Hematopoietic multipotent progenitor cell treated with erythropoietin and hydrocortisone succinate and interleukin-3 and kit ligand, for 6 days (in vitro differentiated cells): Measurements from ENCODE around the gene RAD51B.
A peak's percentile ranks its signal among the peaks of the same experiment; 100 is the strongest.

Source experiments
- DNase-seq: peaks from one replicate; pipeline ENCODE4 v3.0.0-alpha.2; 2015

Gene RAD51B

GRCh38 chr14:68669603-68670358 is 850.2 kb downstream of the RAD51B start:
- no peak for DNase-seq

- DNase-seq: no peak
These were observed 850.8 kb downstream of the RAD51B start for GRCh38 chr14:68670359-68670715.

- no peak for DNase-seq
These were observed 852.3 kb downstream of the RAD51B start for GRCh38 chr14:68671909-68672308.

- no peak for DNase-seq
These were observed 853.2 kb downstream of the RAD51B start for GRCh38 chr14:68672609-68673285.

GRCh38 chr14:68673464-68673863 is 853.9 kb downstream of the RAD51B start:
- no peak for DNase-seq

- DNase-seq: no peak
These were observed 855.1 kb downstream of the RAD51B start for GRCh38 chr14:68674538-68675232.

GRCh38 chr14:68675233-68675577 is 855.6 kb downstream of the RAD51B start:
- DNase-seq: no peak

GRCh38 chr14:68676511-68676943 is 856.9 kb downstream of the RAD51B start:
- no peak for DNase-seq

- DNase-seq: no peak
These were observed 857.9 kb downstream of the RAD51B start for GRCh38 chr14:68677476-68677875.

GRCh38 chr14:68677901-68678300 is 858.3 kb downstream of the RAD51B start:
- no peak for DNase-seq

- DNase-seq: no peak
These were observed 858.9 kb downstream of the RAD51B start for GRCh38 chr14:68678471-68678870.

GRCh38 chr14:68679301-68679700 is 859.7 kb downstream of the RAD51B start:
- no peak for DNase-seq

GRCh38 chr14:68679746-68680467 is 860.3 kb downstream of the RAD51B start:
- DNase-seq: no peak

- no peak for DNase-seq
These were observed 861.0 kb downstream of the RAD51B start for GRCh38 chr14:68680541-68681051.

GRCh38 chr14:68681256-68682011 is 861.9 kb downstream of the RAD51B start:
- no peak for DNase-seq

- DNase-seq: peak; percentile 77
These were observed 862.9 kb downstream of the RAD51B start for GRCh38 chr14:68682166-68683103.

- DNase-seq: no peak
These were observed 863.7 kb downstream of the RAD51B start for GRCh38 chr14:68683326-68683725.

GRCh38 chr14:68684466-68685418 is 865.2 kb downstream of the RAD51B start:
- DNase-seq: no peak

GRCh38 chr14:68685419-68686204 is 866.0 kb downstream of the RAD51B start:
- peak; percentile 13 for DNase-seq
